Measurements from ENCODE around the gene GRAMD2A. TPM values are rescaled to one million over a fixed set of nuclear protein-coding genes. Genes with fewer than 3 reads are reported as not detected.
A peak's percentile ranks its signal among the peaks of the same experiment; 100 is the strongest.

Gene GRAMD2A
- total RNA-seq, 1 donor, result 0.63 TPM

- no peak for DNase-seq (ENCODE audit: low read depth)
- TF ChIP-seq CTCF (IDR thresholded peaks at IDR 0.05; ENCODE audit: insufficient read depth, low read length), result no peak
- H3K4me3 ChIP-seq (ENCODE audit: low read depth, low read length), result no peak overlapping the region
Measured at GRCh38 chr15:72189250-72189902, 8.2 kb downstream of the GRAMD2A start.

- no peak for TF ChIP-seq CTCF (IDR thresholded peaks at IDR 0.05; ENCODE audit: insufficient read depth, low read length)
- DNase-seq (ENCODE audit: low read depth), result peak; percentile 15
- peak overlapping the region; percentile 37 for H3K4me3 ChIP-seq (ENCODE audit: low read depth, low read length)
Measured at GRCh38 chr15:72184165-72184811, 13.3 kb downstream of the GRAMD2A start.

GRCh38 chr15:72183781-72184164, 13.8 kb downstream of the GRAMD2A start:
- no peak for DNase-seq (ENCODE audit: low read depth)
- no peak for TF ChIP-seq CTCF (IDR thresholded peaks at IDR 0.05; ENCODE audit: insufficient read depth, low read length)
- H3K4me3 ChIP-seq (ENCODE audit: low read depth, low read length), result peak overlapping the region; percentile 28

- no peak for DNase-seq (ENCODE audit: low read depth)
- no peak for TF ChIP-seq CTCF (IDR thresholded peaks at IDR 0.05; ENCODE audit: insufficient read depth, low read length)
Measured at GRCh38 chr15:72182673-72183072, 14.9 kb downstream of the GRAMD2A start.

GRCh38 chr15:72182244-72182643, 15.3 kb downstream of the GRAMD2A start:
- no peak for TF ChIP-seq CTCF (IDR thresholded peaks at IDR 0.05; ENCODE audit: insufficient read depth, low read length)
- no peak for DNase-seq (ENCODE audit: low read depth)
- no peak overlapping the region for H3K4me3 ChIP-seq (ENCODE audit: low read depth, low read length)

More at GRCh38 chr15:72182673-72183072, 14.9 kb downstream of the GRAMD2A start:
- H3K4me3 ChIP-seq (ENCODE audit: low read depth, low read length), result no peak overlapping the region

- no peak for DNase-seq (ENCODE audit: low read depth)
- no peak for TF ChIP-seq CTCF (IDR thresholded peaks at IDR 0.05; ENCODE audit: insufficient read depth, low read length)
- no peak overlapping the region for H3K4me3 ChIP-seq (ENCODE audit: low read depth, low read length)
Measured at GRCh38 chr15:72180761-72181324, 16.7 kb downstream of the GRAMD2A start.
